ENCODE measurements around the gene C2CD3. TPM values are rescaled to one million over a fixed set of nuclear protein-coding genes. Genes with fewer than 3 reads are reported as not detected.

Gene C2CD3
- total and polyA plus RNA-seq, 9 of the 15 experiments (the other 6 are each of a cell fraction or from before 2014, with no cell fraction given): 4.4 to 20.2 (median 15.4) TPM

DNA sequence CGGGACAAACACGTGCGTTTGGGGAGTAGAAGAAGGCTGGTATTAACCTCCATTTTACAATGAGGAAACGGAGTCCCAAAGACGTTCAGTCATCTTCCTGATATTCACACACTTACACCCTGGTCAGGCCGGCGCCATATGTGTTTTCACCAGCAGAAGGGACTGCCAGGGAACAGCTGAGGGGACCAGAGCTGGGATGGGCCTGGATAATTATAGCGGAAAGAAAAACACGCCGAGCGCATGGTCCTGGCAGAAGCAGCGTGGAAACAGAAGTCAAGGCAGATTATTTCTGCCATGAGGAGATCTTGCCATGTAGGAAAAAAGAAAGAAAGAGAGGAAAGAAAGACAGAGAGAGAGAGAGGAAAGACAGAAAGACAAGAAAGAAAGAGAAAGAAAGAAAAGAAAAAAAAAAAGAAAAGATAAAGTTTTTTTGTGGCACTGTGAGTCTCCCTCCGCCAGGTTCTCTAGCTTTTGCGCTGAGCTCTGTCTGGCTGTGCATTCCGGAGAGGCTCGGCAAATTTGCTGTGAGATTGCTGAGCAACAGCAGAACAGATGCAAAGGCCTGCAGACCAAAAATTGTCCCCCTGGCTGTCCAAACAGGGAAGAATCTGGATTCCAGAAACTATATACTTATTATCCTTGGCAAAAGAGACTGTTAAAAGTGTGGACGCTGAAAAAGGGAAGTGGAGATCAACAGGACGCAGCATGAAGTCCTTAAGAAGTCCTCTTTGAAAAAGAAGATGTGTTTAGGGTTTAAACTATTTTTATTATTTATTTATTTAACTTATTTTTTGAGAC, 186.9 kb downstream of the C2CD3 start (continued):
- TF ChIP-seq, protein P1, sequence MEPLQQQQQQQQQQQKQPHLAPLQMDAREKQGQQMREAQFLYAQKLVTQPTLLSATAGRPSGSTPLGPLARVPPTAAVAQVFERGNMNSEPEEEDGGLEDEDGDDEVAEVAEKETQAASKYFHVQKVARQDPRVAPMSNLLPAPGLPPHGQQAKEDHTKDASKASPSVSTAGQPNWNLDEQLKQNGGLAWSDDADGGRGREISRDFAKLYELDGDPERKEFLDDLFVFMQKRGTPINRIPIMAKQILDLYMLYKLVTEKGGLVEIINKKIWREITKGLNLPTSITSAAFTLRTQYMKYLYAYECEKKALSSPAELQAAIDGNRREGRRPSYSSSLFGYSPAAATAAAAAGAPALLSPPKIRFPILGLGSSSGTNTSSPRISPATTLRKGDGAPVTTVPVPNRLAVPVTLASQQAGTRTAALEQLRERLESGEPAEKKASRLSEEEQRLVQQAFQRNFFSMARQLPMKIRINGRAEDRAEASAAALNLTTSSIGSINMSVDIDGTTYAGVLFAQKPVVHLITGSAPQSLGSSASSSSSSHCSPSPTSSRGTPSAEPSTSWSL (CRISPR knock-in tag; IDR thresholded peaks at IDR 0.05; ENCODE audit: borderline replicate concordance): peak; percentile 86; the same call in 1 of the 2 replicates
- peak; percentile 6 for TF ChIP-seq SAP30 (IDR thresholded peaks at IDR 0.05; ENCODE audit: borderline replicate concordance, insufficient read depth, low read depth, low read length, poor library complexity, severe bottlenecking)
- TF ChIP-seq HCFC1 (IDR thresholded peaks at IDR 0.05; ENCODE audit: low read depth, low read length): no peak
- no peak for TF ChIP-seq GABPA (tag; conservative IDR thresholded peaks at IDR 0.05; ENCODE audit: low read depth)
- TF ChIP-seq MCM5 (IDR thresholded peaks at IDR 0.05; ENCODE audit: low read depth): no peak
- no peak for TF ChIP-seq CREM (IDR thresholded peaks at IDR 0.05; ENCODE audit: low read depth)
- TF ChIP-seq, protein P2, sequence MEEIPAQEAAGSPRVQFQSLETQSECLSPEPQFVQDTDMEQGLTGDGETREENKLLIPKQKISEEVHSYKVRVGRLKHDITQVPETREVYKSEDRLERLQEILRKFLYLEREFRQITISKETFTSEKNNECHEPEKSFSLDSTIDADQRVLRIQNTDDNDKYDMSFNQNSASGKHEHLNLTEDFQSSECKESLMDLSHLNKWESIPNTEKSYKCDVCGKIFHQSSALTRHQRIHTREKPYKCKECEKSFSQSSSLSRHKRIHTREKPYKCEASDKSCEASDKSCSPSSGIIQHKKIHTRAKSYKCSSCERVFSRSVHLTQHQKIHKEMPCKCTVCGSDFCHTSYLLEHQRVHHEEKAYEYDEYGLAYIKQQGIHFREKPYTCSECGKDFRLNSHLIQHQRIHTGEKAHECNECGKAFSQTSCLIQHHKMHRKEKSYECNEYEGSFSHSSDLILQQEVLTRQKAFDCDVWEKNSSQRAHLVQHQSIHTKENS (CRISPR knock-in tag; IDR thresholded peaks at IDR 0.05): no peak
- TF ChIP-seq CBFB (CRISPR knock-in tag; IDR thresholded peaks at IDR 0.05): 0 out of 2 replicates have a peak, but pooled peaks have one; percentile 39
- no peak for TF ChIP-seq ZNF347 (CRISPR knock-in tag; IDR thresholded peaks at IDR 0.05; ENCODE audit: low read depth)
- peak; percentile 77; the same call in 1 of the 2 replicates for TF ChIP-seq RFX7 (CRISPR knock-in tag; IDR thresholded peaks at IDR 0.05)
- TF ChIP-seq, protein P3, sequence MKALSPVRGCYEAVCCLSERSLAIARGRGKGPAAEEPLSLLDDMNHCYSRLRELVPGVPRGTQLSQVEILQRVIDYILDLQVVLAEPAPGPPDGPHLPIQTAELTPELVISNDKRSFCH (CRISPR knock-in tag; IDR thresholded peaks at IDR 0.05): peak; percentile 49; the same call in 1 of the 2 replicates
- TF ChIP-seq, protein P3 (tag; IDR thresholded peaks at IDR 0.05): 0 out of 2 replicates have a peak, but pooled peaks have one; percentile 44
- TF ChIP-seq ZBTB7A (IDR thresholded peaks at IDR 0.05; ENCODE audit: borderline replicate concordance, control insufficient read depth, low read depth, low read length): no peak
- no peak for TF ChIP-seq ZBTB17 (CRISPR knock-in tag; IDR thresholded peaks at IDR 0.05)
- no peak for TF ChIP-seq FOS (IDR thresholded peaks at IDR 0.05; ENCODE audit: extremely low read depth, insufficient read length)
- TF ChIP-seq, protein P4, sequence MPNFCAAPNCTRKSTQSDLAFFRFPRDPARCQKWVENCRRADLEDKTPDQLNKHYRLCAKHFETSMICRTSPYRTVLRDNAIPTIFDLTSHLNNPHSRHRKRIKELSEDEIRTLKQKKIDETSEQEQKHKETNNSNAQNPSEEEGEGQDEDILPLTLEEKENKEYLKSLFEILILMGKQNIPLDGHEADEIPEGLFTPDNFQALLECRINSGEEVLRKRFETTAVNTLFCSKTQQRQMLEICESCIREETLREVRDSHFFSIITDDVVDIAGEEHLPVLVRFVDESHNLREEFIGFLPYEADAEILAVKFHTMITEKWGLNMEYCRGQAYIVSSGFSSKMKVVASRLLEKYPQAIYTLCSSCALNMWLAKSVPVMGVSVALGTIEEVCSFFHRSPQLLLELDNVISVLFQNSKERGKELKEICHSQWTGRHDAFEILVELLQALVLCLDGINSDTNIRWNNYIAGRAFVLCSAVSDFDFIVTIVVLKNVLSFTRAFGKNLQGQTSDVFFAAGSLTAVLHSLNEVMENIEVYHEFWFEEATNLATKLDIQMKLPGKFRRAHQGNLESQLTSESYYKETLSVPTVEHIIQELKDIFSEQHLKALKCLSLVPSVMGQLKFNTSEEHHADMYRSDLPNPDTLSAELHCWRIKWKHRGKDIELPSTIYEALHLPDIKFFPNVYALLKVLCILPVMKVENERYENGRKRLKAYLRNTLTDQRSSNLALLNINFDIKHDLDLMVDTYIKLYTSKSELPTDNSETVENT (CRISPR knock-in tag; IDR thresholded peaks at IDR 0.05): no peak
- no peak for TF ChIP-seq MAZ (CRISPR knock-in tag; conservative IDR thresholded peaks at IDR 0.05 in 1 of 2, IDR thresholded peaks at IDR 0.05 in 1 of 2)
- TF ChIP-seq PCBP1 (IDR thresholded peaks at IDR 0.05; ENCODE audit: low read depth, low read length, poor library complexity, severe bottlenecking): no peak
- TF ChIP-seq, protein P5, sequence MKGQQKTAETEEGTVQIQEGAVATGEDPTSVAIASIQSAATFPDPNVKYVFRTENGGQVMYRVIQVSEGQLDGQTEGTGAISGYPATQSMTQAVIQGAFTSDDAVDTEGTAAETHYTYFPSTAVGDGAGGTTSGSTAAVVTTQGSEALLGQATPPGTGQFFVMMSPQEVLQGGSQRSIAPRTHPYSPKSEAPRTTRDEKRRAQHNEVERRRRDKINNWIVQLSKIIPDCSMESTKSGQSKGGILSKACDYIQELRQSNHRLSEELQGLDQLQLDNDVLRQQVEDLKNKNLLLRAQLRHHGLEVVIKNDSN (CRISPR knock-in tag; IDR thresholded peaks at IDR 0.05): no peak; the same call in 1 of the 2 replicates
- 0 out of 2 replicates have a peak, but pooled peaks have one; percentile 8 for TF ChIP-seq TAL1 (IDR thresholded peaks at IDR 0.05)
- no peak for TF ChIP-seq NUFIP1 (IDR thresholded peaks at IDR 0.05; ENCODE audit: partially characterized antibody)
